Measurements from ENCODE around the gene PCCB.
A peak's percentile ranks its signal among the peaks of the same experiment; 100 is the strongest.
"Not testable (repeated sequence)": the region's sequence is repeated elsewhere in the genome, so short reads cannot be mapped to it uniquely, and the experiment has no call there.

PCCB gene

DNA sequence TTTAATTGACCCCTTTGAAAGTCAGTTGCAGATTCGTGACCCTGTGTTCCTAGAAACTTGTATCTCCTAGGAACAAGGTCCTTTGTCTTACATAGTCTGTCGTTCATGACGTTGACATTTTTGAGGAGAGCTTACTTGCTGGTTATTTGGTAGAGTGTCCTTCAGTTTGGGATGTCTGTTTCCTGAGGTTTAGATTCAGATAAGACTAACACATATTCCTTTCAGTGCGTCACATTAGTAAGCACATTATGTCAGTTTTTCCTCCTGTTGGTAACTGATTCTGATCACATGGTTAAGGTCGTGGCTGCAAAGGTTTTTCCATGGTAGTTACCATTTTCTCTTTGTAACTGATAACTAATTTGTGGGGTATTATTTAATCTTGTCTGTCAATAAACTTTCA lies 80.8 kb downstream of the PCCB start:
- DNase-seq = no peak

DNA sequence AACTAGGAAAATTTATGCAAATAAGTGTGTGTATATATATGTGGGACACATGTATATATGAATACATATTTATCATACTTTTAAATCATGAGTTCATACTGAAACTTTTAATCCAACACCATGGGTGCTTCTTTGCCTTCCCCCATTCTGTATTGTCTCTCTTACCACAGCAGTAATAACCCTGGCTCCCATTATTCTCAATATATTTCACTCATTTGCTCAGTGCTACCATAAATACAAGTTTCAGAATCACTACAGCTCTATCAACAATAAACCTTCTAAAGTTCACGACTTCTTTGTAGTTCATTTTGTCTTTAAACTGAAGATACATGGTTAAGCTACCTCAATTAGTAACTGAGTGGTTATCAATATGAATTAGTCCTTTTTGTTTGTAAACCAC lies 82.2 kb downstream of the PCCB start:
- no peak for DNase-seq

DNA sequence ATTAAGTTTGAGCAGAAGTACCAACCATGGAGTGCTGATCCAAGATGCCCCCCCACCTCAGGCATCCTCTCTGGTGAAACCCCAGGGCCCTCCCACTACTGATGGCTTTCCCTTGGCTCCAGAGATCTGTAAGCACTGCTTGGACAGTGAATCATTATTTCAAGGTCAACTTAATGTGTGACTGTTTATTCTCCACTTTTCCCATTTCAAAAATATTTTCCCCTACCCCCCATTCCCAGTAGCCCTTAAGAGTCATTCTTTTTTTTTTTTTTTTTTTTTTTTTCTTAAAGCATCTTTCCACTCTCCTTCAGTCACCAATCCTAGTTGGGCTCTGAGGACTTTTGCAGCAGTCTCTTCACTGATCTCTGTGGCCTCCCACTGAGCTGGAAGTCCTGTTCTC lies 82.6 kb downstream of the PCCB start:
- no peak for DNase-seq

DNA sequence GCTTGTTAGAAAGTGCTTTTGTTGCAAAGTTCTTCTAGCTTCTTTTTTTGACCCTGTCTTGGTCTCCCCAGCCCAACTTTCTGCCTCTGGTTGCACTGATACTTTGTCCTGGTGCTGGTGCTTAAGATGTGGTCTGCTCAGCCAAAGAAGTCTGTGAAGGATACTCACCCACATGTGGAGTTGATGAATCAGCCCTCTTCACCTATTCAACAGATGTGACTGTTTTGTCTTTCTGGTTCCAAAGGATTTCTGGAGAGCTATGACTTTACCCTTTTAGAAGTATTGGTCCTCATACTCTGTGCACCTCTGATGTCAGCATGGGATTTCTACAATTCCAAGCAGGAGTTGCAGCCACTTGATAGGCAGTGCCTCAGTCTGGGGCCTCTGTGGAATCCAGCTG lies 84.1 kb downstream of the PCCB start:
- DNase-seq = no peak

DNA sequence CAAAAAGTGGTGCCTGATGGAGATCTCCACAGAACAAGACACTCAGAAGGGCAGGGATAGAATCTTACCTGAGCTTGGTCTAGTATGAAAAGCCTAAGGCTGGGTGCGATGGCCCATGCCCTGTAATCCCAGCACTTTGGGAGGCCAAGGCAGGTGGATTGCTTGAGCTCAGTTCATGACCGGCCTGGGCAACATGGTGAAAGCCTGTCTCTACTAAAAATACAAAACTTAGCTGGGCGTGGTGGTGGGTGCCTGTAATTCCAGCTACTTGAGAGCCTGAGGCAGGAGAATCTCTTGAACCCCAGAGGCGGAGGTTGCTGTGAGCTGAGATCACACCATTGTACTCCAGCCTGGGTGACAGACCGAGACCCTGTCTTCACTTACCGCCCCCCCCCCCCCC lies 84.6 kb downstream of the PCCB start:
- not testable (repeated sequence) for DNase-seq

DNA sequence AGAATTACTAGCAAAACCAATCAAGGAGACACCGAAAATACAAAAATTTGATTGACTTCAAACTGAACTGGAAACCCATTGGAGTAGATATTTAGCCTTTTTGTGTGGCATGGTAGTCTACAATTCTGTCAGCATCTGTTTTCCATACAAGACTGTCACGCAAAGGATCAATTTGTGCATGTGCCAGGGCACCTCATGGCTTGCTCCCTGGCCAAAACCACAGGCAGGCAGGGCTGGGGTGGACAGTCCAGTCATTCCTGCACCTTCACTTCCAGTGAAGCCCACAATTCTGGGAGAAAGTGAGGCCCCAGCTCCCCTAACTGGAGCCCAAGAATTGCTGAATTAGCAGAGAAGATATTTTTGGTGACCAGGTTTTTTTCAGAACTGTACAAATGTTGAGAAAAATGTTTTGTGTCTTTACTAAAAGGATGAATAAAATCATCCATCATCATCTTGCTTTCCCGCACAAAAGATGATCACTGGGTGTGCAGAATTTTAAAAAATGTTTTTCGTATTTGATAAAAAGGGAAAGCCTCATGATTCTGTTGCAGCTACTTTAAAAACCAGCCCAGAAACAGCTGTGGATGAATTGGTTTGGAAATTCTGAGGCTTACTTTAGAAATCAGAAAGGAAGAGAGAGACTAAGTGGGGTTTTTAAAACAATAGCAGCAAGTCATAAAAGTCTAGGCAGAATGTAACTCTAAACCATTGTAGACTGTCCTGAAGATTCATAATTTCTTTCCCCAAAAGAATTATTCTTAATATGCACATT lies 86.4 kb downstream of the PCCB start:
- DNase-seq = no peak

DNA sequence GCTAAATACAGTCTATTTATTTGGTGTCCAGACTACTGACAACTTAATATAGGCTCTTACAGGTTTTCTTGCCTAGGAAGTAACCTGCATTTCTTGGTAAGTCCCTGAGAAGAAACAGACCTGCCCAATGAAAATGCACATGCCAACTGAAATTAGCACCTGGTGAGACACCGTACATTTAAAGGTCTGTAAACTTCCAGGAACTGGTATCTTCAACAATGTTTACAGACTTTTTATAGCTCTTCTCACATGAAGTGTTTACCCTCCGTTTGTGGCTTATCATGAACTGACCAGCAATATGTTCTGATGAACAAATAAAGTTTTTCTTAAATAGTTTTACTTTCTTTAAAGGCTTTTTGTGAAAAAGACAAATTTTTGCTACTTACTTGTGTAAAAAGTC lies 93.3 kb downstream of the PCCB start:
- DNase-seq = peak; percentile 34

DNA sequence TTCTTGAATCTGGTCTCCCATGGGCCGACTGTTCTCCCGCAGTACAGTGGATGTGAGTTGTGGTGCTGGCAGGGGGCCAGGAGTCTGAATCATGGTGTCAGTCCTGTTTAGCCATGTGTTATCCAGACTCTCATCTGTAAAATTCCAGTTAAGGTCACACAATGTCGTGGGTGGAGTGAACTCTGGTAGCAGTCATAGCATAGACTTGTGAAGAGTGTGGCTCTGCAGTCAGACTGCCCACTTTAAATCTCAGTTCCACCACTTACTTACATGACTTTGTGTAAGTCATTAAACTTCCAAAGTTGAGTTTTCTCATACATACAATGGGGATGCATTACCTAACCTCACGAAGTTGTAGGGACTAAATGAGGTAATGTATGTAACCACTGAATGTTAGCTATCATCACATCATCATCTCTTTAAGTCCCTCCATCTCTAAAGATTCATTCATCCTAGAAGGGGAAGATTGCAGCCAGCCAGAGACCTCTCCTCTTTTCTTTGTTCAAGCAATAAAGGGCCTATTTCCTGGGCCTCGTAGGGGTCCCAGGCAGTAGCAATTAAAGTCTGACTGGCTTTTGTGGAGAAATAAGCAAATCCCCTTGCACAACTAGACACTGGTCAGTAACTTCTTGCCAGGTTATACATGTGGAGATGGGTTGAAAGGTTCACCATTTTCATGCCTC lies 93.9 kb downstream of the PCCB start:
- peak; percentile 32 for DNase-seq

DNA sequence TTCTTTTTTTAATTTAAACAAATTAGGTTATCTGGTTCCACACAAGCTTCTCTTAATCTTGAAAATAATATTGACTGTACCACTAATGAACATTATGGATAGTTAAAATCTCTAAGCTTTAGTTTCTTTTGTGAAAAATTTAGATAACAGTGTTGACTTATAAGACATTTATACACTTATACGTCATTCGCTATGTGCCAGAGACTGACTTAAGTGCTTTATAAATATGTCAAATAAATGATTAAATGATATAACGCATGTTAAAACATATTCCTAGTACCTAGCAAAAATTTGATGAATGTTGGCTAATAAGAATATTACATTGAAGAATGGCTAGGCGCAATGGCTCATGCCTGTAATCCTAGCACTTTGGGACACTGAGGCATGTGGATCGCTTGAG lies 96.3 kb downstream of the PCCB start:
- no peak for DNase-seq

DNA sequence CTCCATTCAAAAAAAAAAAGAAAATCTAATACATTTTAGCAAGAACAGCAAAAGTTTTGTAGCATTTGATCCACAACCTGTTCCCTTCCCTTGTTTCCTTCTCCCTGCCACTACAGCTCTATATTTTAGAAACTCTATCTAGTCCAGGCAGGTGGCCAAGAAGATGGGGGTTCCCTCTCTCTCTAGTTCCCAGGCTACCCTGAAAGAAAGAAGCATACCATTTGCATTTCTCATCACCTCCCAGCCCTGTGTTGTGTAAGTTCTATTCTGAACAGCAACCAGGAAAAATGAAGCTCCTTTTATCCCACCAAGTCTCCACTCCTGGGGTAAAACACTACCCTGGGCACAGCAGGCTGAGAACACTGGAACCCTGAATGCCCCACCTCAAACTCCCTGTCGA lies 100.0 kb downstream of the PCCB start:
- DNase-seq = no peak

DNA sequence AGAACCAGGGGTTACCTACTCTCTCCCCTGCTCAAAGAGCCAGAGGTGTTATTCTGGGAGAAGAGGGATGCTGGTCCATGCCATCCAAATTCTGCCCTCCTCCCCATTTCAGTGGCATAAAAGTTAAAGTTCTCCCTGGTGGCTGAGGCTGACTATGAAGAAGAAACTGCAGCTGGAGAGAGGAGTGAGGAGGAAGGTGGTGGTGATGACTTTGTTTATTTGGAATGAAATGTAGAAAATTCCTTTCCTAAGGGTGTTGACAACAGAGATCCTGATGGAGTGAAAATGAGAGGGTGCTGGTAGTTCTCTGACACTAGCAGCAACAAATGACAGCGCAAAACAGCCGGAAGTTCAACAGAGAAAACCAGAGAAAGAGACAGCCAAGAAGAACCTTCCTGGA lies 100.4 kb downstream of the PCCB start:
- DNase-seq = no peak

DNA sequence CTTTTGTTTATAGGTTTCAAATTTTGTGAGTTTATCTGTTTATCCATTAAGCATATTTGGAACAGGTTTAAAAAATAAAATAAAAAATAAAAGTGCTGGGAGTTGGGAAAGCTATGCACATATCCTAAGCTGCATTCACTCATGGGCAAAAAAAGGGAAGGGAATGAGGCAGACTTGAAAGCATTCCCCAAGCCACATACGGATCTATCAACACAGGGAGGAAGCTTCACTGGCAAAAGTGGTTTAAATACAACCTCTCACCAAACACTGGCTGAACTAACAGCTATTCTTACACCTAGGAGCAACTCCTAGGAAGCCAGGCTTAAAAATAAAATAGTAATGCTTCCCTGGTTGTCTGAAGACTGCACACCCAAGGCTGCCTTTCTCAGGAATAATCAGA lies 101.2 kb downstream of the PCCB start:
- DNase-seq = no peak

DNA sequence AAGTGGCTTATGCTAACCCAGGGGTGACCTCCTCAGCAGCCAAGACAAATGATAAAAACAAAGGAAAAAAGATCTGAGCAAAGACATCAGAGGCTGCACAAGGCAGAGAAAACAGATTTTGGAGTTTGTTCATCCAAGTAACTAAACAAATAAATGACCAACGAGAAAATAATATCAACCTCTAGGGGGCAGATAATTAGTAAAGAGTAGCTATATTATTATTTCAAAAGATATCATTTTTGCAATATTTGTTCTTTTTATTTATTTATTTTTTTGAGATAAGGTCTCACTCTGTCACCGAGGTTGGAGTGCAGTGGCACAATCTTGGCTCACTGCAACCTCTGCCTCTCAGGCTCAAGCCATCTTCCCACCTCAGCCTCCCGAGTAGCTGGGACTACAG lies 101.8 kb downstream of the PCCB start:
- no peak for DNase-seq

DNA sequence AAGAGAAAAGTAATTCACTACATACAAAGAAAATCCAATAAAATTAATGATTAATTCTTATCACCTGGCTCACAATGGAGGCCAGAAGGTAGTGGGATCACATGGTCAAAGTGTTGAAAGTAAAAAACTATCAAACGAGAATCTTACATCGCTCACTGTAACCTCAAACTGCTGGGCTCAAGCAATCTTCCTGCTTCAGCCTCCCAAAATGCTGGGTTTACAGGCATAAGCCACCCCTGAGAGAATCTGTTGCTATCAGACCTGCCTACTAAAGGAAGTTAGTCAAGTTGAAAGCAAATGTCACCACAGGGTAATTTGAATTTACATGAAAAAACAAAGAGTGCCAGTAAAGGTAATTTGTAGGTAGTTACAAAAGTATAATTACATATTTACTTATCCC lies 103.3 kb downstream of the PCCB start:
- no peak for DNase-seq

DNA sequence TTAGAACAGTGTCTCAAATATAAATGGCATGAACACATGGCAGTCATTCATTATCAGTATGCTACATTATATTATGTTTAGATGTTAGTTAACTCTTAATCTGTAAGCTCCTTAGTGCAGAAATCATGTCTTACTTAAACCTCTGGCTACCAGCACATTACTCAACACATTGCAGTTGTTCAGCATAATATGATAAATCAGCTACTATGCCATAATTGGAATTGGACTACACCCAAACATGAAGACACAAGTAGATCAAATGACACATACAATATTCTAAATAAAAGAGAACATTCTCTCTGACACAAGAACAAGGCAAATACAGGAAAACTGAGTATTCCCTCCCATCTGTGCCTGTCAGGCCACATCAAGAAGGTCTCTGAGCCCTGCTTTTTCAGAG lies 116.1 kb downstream of the PCCB start:
- no peak for DNase-seq

DNA sequence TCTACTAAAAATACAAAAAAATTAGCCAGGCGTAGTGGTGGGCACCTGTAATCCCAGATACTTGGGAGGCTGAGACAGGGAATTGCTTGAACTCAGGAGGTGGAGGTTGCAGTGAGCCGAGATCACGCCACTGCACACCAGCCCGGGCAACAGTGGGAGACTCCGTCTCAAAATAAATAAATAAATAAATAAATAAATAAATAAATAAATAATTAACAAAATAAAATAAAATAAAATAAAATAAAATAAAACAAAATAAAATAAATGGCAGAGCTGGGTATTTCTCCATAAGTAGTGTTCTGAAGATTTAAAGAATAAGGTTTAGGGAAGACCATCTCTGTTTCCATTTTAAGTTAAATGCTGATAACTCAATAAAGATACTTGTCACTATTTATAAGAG lies 125.7 kb downstream of the PCCB start:
- DNase-seq = not testable (repeated sequence)

DNA sequence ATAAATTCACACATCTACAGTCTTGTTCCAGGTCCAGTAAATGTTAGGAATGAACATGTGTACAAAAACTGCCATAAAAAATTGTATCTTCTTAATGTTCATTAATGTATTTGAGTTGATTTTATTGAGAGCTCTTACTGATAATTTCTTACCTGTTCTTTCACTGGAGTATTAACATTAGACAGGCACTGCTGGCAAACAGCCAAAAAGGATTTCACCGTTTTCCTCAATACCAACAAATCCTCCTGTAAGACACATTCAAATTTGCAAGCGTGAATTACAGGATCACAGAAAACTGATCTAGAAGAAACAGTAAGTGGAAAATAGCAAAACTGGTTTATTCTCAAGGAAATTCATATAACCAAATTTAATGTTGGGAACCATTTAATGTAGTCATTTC lies 127.4 kb downstream of the PCCB start:
- peak; percentile 26 for DNase-seq

DNA sequence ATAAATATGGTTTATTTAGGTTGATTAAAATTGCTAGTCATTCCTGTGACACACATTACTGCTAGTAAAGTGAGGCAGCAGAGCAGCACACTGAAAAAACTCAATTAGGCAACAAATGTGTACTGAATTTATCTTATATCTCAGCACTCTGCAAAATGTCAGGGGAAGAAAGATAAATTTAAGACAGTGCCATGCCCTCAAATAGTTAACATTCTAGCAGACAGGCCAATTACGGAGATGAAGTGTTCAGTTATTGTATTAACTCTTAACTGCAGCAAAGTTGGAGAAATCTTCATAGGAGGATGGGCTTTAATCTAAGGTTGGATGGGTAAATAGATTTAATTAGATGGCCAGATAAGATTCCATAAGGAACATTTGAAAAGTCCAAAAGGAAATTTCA lies 127.9 kb downstream of the PCCB start:
- no peak for DNase-seq
